ENCODE measurements around the gene NCS1. TPM values are rescaled to one million over a fixed set of nuclear protein-coding genes. Genes with fewer than 3 reads are reported as not detected.

The NCS1 gene
- total RNA-seq, 1 experiment from 2014 or later: 58.6 TPM

DNA sequence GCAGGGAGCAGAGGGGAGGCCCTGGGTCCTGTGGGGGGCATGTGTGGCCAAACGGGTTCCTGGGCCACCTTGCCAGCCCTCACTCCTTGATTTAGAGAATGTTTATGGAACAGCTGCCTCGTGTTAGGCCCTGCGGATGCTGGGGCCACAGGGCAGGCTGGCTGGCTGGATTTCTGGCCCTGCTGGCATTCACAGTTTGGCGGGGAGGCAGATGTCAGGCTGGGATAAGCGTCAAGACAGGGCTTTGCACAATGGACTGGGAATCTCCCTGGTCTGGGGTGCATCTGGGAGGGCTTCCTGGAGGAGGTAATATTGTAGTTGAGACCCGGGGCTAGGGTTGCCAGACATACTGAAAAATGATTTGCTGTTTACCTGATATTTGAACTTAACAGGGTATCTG lies 13.8 kb downstream of the NCS1 start:
- Histone ChIP-seq H3K4me1 (ENCODE audit: insufficient read depth, low read length, poor library complexity, severe bottlenecking) (peaks cover 26% of the 10 kb centered on the region), H3K4me3 (ENCODE audit: low read depth, low read length, poor library complexity, severe bottlenecking) (no peak overlapping the region), H3K9me3 (ENCODE audit: low read depth, low read length, poor library complexity, severe bottlenecking) (no peaks in the 10 kb centered on the region), H3K27ac (ENCODE audit: low read depth, low read length, poor library complexity, severe bottlenecking) (peak overlapping the region; percentile 35), H3K27me3 (replicated peaks; ENCODE audit: insufficient read depth, low read depth, low read length, poor library complexity) (no peaks in the 10 kb centered on the region), H3K36me3 (ENCODE audit: insufficient read depth, low read length, poor library complexity, severe bottlenecking) (no peaks in the 10 kb centered on the region)
- TF ChIP-seq EZH2 (IDR thresholded peaks at IDR 0.05; ENCODE audit: borderline replicate concordance, low read depth, low read length, poor library complexity, severe bottlenecking): no peak
- TF ChIP-seq CTCF (conservative IDR thresholded peaks at IDR 0.05; ENCODE audit: low read depth, low read length): no peak
- no TSS peak for BruUV-seq (replicated peaks)
- DNase-seq (ENCODE audit: low spot score): no peak
- intact Hi-C loops (cut with micrococcal nuclease; ENCODE audit: unreplicated experiment): no loop called here
- CTCF ChIA-PET: no interaction called here
- POLR2A ChIA-PET (ENCODE audit: low non-redundant PET): no interaction called here

DNA sequence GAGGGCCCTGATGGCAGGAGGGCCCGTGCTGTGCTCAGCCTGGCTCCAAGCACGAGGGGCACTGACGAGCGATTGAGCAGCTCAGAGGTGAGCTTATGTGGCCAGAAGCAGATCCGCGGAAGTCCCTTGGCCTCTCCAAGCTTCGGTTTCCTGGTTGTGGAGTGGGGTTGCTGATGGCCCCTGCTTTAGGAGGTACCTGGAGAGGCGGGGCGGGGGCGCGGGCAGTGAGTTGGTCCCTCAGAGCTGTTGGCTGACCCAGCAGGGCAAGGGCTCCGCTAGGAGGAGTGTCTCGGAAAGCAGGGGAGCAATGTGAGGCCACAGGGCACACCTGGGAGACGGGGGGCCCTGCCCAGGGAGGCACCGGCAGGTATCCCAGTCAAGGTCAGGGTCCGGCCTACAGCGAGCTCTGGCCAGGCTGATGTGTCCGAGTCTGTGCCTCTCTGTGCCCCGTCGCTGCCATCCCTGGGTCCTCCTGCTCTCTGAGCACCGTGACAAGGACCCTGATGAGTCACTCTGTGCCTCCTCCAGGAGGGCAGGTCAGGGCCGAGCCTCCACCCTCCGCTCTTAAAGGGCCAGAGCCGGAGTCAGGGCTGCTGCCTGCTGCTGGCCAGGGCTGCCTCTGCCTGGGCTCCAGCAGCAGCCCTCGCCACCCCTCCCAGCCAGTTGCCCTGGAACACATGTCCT lies 14.8 kb downstream of the NCS1 start:
- ChIA-PET POLR2A (ENCODE audit: low non-redundant PET) (no interaction called here), CTCF (no interaction called here)
- no peak for TF ChIP-seq EZH2 (IDR thresholded peaks at IDR 0.05; ENCODE audit: borderline replicate concordance, low read depth, low read length, poor library complexity, severe bottlenecking)
- no peak for TF ChIP-seq CTCF (conservative IDR thresholded peaks at IDR 0.05; ENCODE audit: low read depth, low read length)
- Histone ChIP-seq H3K4me3 (ENCODE audit: low read depth, low read length, poor library complexity, severe bottlenecking) (no peak overlapping the region), H3K4me1 (ENCODE audit: insufficient read depth, low read length, poor library complexity, severe bottlenecking) (peaks cover 26% of the 10 kb centered on the region), H3K27me3 (replicated peaks; ENCODE audit: insufficient read depth, low read depth, low read length, poor library complexity) (no peaks in the 10 kb centered on the region), H3K36me3 (ENCODE audit: insufficient read depth, low read length, poor library complexity, severe bottlenecking) (no peaks in the 10 kb centered on the region), H3K27ac (ENCODE audit: low read depth, low read length, poor library complexity, severe bottlenecking) (peak overlapping the region; percentile 50), H3K9me3 (ENCODE audit: low read depth, low read length, poor library complexity, severe bottlenecking) (no peaks in the 10 kb centered on the region)
- DNase-seq (ENCODE audit: low spot score): no peak
- intact Hi-C loops (cut with micrococcal nuclease; ENCODE audit: unreplicated experiment): no loop called here
- no TSS peak for BruUV-seq (replicated peaks)

- H3K36me3 ChIP-seq (ENCODE audit: insufficient read depth, low read length, poor library complexity, severe bottlenecking): no peaks in the 10 kb centered on the region
- intact Hi-C loops (cut with micrococcal nuclease; ENCODE audit: unreplicated experiment): no loop called here
- H3K27me3 ChIP-seq (replicated peaks; ENCODE audit: insufficient read depth, low read depth, low read length, poor library complexity): no peaks in the 10 kb centered on the region
- H3K4me1 ChIP-seq (ENCODE audit: insufficient read depth, low read length, poor library complexity, severe bottlenecking): peaks cover 26% of the 10 kb centered on the region
- no TSS peak for BruUV-seq (replicated peaks)
- DNase-seq (ENCODE audit: low spot score): no peak
- no peak for TF ChIP-seq EZH2 (IDR thresholded peaks at IDR 0.05; ENCODE audit: borderline replicate concordance, low read depth, low read length, poor library complexity, severe bottlenecking)
- TF ChIP-seq CTCF (conservative IDR thresholded peaks at IDR 0.05; ENCODE audit: low read depth, low read length): no peak
- H3K9me3 ChIP-seq (ENCODE audit: low read depth, low read length, poor library complexity, severe bottlenecking): no peaks in the 10 kb centered on the region
- no peak overlapping the region for H3K4me3 ChIP-seq (ENCODE audit: low read depth, low read length, poor library complexity, severe bottlenecking)
- POLR2A ChIA-PET (ENCODE audit: low non-redundant PET): no interaction called here
- H3K27ac ChIP-seq (ENCODE audit: low read depth, low read length, poor library complexity, severe bottlenecking): peak overlapping the region; percentile 50
- CTCF ChIA-PET: no interaction called here
Measured at GRCh38 chr9:130187523-130187846, 15.3 kb downstream of the NCS1 start.
